Gastroesophageal sphincter (tissue), 3 donors: ENCODE data around the gene B4GALNT2.

ENCODE experiments used
- EP300 ChIP-seq: sonication (generic); formaldehyde crosslinking; IDR thresholded peaks from one replicate; pipeline ENCODE4 v1.6.1; 2017; ENCODE audit warnings: antibody characterized with exemption, mild to moderate bottlenecking
- POLR2A ChIP-seq, 2 donors: fragments of 450-650 bp; IDR thresholded peaks; one replicate each; pipeline ENCODE4 v1.6.1; 2017; ENCODE audit warnings: antibody characterized with exemption in 2 of 2, mild to moderate bottlenecking in 2 of 2, moderate library complexity in 1 of 2
- POLR2AphosphoS5 ChIP-seq: sonication (generic); formaldehyde crosslinking; IDR thresholded peaks from one replicate; pipeline ENCODE4 v1.6.1; 2017; ENCODE audit warnings: antibody characterized with exemption
- TF ChIP-seq, protein P1 (sequence below), 4 experiments: fragments of 200-600 bp in 2 of 4; fragments of 450-650 bp in 2 of 4; sonication (generic) in 1 of 4; IDR thresholded peaks; one replicate each; pipeline ENCODE4 v1.5.1; 2017 to 2019; ENCODE audit warnings: antibody characterized with exemption in 4 of 4, mild to moderate bottlenecking in 2 of 4, moderate library complexity in 2 of 4

DNA sequence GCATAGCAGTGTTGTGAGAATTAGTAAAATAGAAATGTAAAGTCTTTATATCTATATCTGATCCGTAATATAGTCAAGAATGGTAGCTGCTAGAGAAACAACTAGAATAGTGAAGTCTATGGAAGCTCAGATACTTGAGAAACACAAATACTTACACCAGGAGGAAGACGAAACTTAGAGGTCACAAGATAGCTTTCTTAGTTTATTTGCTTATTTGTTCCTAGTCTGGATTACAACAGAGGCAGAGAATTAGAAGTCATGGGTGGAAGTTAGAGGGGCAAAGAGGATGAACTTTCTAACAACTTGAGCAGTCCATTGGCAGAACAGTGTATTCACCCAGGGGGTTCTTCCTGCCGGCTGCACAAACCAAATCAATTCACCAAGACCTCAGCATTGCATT is 64.0 kb downstream of the B4GALNT2 start:
- TF ChIP-seq POLR2A (IDR thresholded peaks at IDR 0.05) (no peak), POLR2AphosphoS5 (no peak), EP300 (no peak)
- TF ChIP-seq, protein P1, sequence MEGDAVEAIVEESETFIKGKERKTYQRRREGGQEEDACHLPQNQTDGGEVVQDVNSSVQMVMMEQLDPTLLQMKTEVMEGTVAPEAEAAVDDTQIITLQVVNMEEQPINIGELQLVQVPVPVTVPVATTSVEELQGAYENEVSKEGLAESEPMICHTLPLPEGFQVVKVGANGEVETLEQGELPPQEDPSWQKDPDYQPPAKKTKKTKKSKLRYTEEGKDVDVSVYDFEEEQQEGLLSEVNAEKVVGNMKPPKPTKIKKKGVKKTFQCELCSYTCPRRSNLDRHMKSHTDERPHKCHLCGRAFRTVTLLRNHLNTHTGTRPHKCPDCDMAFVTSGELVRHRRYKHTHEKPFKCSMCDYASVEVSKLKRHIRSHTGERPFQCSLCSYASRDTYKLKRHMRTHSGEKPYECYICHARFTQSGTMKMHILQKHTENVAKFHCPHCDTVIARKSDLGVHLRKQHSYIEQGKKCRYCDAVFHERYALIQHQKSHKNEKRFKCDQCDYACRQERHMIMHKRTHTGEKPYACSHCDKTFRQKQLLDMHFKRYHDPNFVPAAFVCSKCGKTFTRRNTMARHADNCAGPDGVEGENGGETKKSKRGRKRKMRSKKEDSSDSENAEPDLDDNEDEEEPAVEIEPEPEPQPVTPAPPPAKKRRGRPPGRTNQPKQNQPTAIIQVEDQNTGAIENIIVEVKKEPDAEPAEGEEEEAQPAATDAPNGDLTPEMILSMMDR (IDR thresholded peaks at IDR 0.05), result no peak
